GM19395 (cell line): ENCODE results near the gene SCUBE3.

Source experiments
- ATAC-seq: cut with Tn5 transposase; IDR thresholded peaks from one replicate; pipeline ENCODE4 v1.9.1; 2021; ENCODE audit warnings: mild to moderate bottlenecking, moderate library complexity; ENCODE audit not compliant: unreplicated experiment

The SCUBE3 gene

GRCh38 chr6:35264550-35265274, 51.0 kb downstream of the SCUBE3 start:
- ATAC-seq = no peak

DNA sequence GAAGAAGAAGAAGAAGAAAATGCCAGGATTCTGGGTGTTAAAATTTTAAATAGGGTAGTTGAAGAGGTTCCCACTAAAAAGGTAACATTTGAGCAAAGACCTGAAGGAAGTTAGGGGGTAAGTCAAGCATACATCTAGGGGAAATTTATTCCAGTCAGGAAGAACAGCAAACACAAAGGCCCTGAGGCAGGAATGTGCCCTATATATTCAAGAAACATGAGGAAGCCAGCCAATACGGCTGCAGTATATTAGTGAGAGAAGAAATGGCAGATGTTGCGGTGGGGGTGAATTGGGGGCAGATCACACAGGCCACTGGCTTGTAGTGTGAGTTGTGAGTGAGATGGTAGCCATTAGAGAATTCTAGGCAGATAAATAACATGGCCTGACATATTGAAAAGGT, 51.8 kb downstream of the SCUBE3 start:
- no peak for ATAC-seq

DNA sequence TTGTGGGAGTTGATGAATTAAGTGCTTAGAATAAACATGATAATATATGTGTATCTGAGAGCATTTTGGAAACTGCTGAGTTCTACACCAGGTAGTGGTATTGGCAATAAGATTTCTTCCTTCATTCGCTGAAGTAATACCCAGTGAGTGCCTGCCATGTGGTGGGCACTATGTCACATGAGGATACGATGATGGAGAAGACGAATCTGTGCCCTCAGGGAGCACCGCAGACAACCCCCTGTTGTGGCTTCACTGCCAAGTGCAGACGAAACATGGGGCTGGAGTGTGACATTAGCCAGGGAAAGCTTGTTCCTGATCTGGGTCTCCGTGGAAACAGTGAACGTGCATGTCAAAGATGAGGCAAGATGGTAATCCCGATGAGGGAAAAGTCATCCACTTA, 53.7 kb downstream of the SCUBE3 start:
- no peak for ATAC-seq

- ATAC-seq = no peak
These were observed 54.1 kb downstream of the SCUBE3 start for GRCh38 chr6:35267897-35268296.

DNA sequence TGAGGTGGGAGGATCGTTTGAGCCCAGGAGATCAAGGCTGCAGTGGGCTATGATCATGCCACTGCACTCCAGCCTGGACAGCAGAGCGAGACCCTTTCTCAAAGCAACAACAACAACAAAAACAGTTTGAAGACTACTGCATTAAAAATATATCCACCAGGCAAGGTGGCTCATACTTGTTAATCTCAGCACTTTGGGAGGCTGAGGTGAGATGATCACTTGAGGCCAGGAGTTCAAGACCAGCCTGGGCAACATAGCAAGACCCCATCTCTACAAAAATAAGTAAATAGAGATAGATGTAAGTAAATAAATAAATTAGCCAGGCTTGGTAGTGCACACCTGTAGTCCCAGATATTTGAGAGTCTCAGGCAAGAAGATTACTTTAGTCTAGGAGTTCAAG, 58.2 kb downstream of the SCUBE3 start:
- no peak for ATAC-seq

- ATAC-seq = no peak
These were observed 60.2 kb downstream of the SCUBE3 start for GRCh38 chr6:35273822-35274559.

GRCh38 chr6:35275744-35276260, 62.0 kb downstream of the SCUBE3 start:
- ATAC-seq = no peak

DNA sequence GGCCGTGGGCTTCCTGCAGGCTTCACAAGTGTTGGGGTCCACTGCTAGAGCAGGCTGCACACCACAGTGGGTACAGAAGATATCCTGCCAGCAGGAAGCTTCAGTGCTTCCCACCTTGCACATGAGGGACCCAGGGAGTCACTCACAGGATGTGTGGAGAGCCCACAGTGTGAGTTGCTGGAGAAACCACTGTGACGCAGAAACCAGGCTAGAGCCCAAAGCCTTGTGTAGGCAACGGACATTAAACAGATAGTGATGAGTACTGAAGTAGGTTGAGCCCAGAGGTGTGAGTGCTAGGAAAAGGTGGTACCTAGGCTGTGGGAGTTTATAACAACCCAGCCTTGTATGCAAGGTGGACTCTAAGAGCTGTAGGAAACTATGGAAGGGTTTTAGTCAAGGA, 65.0 kb downstream of the SCUBE3 start:
- ATAC-seq = no peak

DNA sequence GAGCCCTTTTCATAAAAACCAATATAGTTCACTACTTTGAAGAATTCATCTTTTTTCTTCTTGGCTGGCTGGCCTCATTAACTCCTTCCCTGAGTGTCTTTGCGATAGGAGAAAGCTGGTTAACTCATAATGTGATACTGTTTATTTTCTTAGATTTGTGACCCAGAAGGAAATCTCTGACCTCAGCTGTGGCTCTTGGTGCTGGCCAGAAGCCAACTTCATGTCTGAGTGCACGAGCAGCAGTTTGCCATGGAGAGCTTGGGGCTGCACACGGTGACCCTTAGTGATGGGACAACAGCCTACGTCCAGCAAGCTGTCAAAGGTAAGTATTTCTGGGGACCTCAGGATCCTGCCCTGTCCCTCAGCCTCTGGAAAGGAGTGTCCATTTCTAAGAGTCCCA, 67.1 kb downstream of the SCUBE3 start:
- no peak for ATAC-seq

DNA sequence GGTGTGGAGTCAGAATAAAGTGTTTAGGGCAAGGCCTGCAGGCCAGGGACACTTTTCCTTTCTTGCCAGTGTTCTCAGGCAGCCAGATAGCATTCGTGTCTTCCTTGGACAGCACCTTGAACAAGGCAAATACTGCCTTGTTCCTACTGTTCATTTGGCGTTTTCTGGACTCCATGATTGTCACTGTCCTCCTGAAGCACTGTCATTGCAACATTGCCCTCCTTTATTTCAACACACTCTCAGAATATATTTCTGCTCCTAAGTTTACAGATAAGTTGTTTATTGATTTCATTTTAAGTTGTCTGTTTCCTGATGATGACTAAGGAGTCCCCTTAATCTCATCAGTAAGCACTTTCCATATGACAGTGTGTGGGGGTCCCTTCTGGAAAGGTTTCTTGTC, 68.7 kb downstream of the SCUBE3 start:
- ATAC-seq = no peak

DNA sequence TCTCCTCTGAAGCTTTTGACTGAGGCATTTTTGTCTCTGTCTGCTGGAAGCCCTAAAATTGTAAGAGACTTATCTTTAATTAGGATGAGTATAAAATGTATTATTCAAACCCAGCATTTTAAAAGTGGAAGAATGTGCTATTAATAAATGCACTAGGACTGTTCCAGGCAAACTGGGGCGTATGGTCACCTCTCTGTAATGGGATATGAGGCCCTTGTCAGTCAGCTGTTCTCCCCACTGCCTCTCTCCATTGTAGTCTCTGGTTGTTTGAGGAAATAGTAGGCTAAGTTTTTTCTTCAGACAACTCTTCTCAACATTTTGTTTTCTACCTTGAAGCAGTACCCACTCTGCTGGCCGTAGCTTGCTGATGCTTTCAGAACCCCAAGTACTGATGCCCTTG, 69.6 kb downstream of the SCUBE3 start:
- no peak for ATAC-seq

GRCh38 chr6:35287671-35288396, 74.1 kb downstream of the SCUBE3 start:
- no peak for ATAC-seq

DNA sequence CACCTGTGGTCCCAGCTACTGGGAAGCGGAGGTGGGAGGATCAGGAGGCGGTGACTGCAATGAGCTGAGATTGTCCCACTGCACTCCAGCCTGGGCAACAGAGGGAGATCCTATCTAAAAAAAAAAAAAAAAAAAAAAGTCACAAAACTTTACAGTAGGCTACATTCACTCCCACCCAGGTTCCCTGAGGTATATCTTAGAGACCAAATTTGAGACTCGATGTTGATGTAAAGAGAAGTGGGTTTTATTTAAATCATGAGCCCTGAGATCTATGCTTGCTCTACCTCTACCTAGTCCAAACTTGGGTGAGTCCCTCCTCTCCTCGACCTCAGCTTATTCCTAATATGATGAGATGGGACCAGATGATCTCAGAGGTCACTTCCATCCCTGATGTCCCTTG, 75.1 kb downstream of the SCUBE3 start:
- no peak for ATAC-seq

DNA sequence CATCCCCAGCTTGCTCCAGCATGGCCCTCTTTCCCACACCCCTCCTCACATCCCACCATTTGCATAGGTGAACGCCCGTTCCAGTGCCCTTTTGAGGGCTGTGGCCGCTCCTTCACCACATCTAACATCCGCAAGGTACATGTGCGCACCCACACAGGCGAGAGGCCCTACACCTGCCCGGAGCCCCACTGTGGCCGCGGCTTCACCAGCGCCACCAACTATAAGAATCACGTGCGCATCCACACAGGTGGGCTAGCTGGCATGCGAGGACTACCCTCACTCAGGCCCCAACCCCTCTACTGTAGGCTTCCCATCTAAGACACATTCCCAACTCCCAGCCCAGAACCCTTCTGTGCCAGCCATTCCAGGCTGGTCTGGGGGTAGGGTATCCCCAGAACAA, 77.7 kb downstream of the SCUBE3 start:
- no peak for ATAC-seq

- no peak for ATAC-seq
These were observed 78.7 kb downstream of the SCUBE3 start for GRCh38 chr6:35292494-35292893.

GRCh38 chr6:35293681-35294080, 79.9 kb downstream of the SCUBE3 start:
- no peak for ATAC-seq

- ATAC-seq = no peak
These were observed 80.7 kb downstream of the SCUBE3 start for GRCh38 chr6:35294308-35294945.

DNA sequence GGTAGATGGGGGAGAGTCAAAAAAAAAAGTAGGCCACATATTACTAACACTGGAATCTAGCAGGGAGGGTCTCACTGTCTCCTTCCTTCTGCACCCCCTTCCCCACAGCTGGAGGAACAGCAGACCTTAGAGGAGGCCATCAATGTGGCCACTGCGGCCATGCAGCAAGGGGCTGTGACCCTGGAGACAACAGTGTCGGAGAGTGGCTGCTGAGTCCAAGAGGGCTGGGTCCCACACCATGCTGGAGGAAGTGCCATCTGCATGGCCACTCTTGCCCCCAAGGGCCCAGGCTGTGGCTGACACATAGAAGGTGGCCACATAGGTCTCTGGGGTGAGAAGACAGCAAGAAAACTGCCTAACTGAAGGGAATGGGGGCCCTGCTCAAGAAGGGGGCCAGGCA, 81.3 kb downstream of the SCUBE3 start:
- no peak for ATAC-seq

DNA sequence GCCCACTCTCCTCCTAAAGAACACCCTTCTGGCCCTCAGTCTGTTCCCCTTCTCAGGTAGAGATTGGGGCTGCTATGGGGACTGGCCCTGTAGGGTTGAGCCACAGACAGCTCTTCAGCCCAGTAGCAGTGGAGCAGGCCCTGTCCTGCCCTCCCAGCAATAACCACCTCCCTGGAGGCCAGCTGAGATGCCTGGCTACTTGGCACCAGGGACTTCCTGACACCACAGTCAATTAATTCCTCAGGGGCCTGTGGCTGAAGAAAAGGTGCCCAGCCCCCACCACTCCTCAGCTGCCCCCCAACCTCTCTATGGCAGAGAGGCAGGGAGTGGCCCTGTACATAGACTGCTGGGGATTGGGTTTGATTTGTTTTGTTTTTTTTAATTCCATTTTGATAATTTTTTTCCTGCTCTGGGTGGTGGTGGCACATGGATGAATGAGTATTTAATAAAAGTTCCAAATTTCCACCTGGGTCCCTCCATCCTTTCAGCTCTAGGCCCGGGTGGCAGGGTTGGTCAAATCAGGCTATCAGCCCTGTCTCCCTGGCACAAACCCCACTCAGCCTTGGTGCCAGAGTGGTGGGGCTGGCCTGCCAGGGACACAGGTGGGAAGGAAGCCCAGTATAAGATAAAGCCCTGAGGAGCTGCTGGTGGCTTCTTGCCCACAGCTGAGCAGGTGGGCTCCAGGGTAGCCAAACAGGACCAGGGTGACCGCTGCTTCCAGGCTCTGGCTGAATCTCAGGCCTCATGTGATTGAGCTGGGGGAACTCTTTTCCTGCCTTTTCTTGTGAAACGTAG, 82.0 kb downstream of the SCUBE3 start:
- ATAC-seq = no peak

GRCh38 chr6:35296931-35297600, 83.3 kb downstream of the SCUBE3 start:
- peak; percentile 8 for ATAC-seq
